ENCODE measurements around the gene MAN1B1. TPM values are rescaled to one million over a fixed set of nuclear protein-coding genes. Genes with fewer than 3 reads are reported as not detected.
A peak's percentile ranks its signal among the peaks of the same experiment; 100 is the strongest.

The MAN1B1 gene
- total RNA-seq, 1 experiment from 2014 or later = 50.9 TPM

- Histone ChIP-seq H3K4me2 (ENCODE audit: low read length) (no peak overlapping the region), H4K20me1 (ENCODE audit: insufficient read depth) (no peaks in the 10 kb centered on the region), H3K9ac (ENCODE audit: low read length) (no peak overlapping the region), H3K27me3 (ENCODE audit: insufficient read depth, low read length) (no peaks in the 10 kb centered on the region), H3K4me3 (replicated peaks in 1 of 2; ENCODE audit: low read depth in 1 of 2, low read length in 2 of 2) (no peak overlapping the region), H3K27ac (ENCODE audit: low read depth, low read length) (no peak overlapping the region), H3K4me1 (ENCODE audit: control insufficient read depth in 1 of 2, insufficient read depth in 2 of 2, low read length in 2 of 2) (peaks cover 0 to 9% of the 10 kb centered on the region in 2 experiments; a peak in 1 of 4 replicates), H3K36me3 (ENCODE audit: control insufficient read depth in 1 of 2, insufficient read depth in 2 of 2, low read length in 2 of 2) (peaks cover 8 to 51% of the 10 kb centered on the region in 2 experiments; a peak in 3 of 4 replicates), H3K9me2 (ENCODE audit: insufficient read depth) (no peaks in the 10 kb centered on the region), H3K9me3 (ENCODE audit: control insufficient read depth in 1 of 2, insufficient read depth in 1 of 2, low read depth in 1 of 2, low read length in 2 of 2) (no peaks in the 10 kb centered on the region), H3K79me2 (ENCODE audit: insufficient read depth, low read length) (peaks cover 18% of the 10 kb centered on the region), H2AFZ (ENCODE audit: low read depth, low read length, poor library complexity, severe bottlenecking) (no peak overlapping the region)
- ChIA-PET RAD21 (ENCODE audit: low non-redundant PET in 1 of 2, low total read pairs in 2 of 2, uncharacterized antibody in 2 of 2, unreplicated experiment in 2 of 2) (no interaction called here), POLR2A (no interaction called here), CTCF (interaction anchor here (0.9 kb wide), 1 partner anchor 41 kb away, joined by 4 read pairs; no protein-coding TSS in a partner anchor)
- BruUV-seq (replicated peaks) = no TSS peak
- peak; percentile 18; the same call in 1 of the 2 replicates for ATAC-seq
- intact Hi-C loops (cut with micrococcal nuclease) = no loop called here
- TF ChIP-seq POLR2AphosphoS5 (IDR thresholded peaks at IDR 0.05; ENCODE audit: low read depth, low read length) (no peak), EZH2 (IDR thresholded peaks at IDR 0.05) (no peak), YY1 (IDR thresholded peaks at IDR 0.05; ENCODE audit: extremely low read depth, insufficient replicate concordance, low read depth, low read length) (no peak), EGR1 (IDR thresholded peaks at IDR 0.05; ENCODE audit: low read depth) (no peak), POLR2A (IDR thresholded peaks at IDR 0.05; ENCODE audit: borderline replicate concordance, extremely low read depth, insufficient read depth, insufficient read length) (no peak), ZFX (IDR thresholded peaks at IDR 0.05) (no peak), JUND (IDR thresholded peaks at IDR 0.05) (no peak), TCF7L2 (IDR thresholded peaks at IDR 0.05; ENCODE audit: borderline replicate concordance, extremely low read depth, insufficient read depth, insufficient read length) (no peak), RAD21 (IDR thresholded peaks at IDR 0.05; ENCODE audit: low read depth) (no peak), CBX3 (IDR thresholded peaks at IDR 0.05; ENCODE audit: low read depth) (no peak), SRF (IDR thresholded peaks at IDR 0.05; ENCODE audit: low read depth) (no peak), SP1 (IDR thresholded peaks at IDR 0.05; ENCODE audit: low read depth) (no peak), FOSL1 (IDR thresholded peaks at IDR 0.05; ENCODE audit: low read depth) (no peak), SIN3A (IDR thresholded peaks at IDR 0.05; ENCODE audit: low read depth) (no peak), REST (IDR thresholded peaks at IDR 0.05; ENCODE audit: low read depth) (no peak), ZNF274 (IDR thresholded peaks at IDR 0.05; ENCODE audit: low read depth, low read length) (no peak), CEBPB (IDR thresholded peaks at IDR 0.05; ENCODE audit: low read depth) (no peak)
- TF ChIP-seq, protein P1, sequence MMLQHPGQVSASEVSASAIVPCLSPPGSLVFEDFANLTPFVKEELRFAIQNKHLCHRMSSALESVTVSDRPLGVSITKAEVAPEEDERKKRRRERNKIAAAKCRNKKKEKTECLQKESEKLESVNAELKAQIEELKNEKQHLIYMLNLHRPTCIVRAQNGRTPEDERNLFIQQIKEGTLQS (IDR thresholded peaks at IDR 0.05) = no peak
- TF ChIP-seq, protein P2, sequence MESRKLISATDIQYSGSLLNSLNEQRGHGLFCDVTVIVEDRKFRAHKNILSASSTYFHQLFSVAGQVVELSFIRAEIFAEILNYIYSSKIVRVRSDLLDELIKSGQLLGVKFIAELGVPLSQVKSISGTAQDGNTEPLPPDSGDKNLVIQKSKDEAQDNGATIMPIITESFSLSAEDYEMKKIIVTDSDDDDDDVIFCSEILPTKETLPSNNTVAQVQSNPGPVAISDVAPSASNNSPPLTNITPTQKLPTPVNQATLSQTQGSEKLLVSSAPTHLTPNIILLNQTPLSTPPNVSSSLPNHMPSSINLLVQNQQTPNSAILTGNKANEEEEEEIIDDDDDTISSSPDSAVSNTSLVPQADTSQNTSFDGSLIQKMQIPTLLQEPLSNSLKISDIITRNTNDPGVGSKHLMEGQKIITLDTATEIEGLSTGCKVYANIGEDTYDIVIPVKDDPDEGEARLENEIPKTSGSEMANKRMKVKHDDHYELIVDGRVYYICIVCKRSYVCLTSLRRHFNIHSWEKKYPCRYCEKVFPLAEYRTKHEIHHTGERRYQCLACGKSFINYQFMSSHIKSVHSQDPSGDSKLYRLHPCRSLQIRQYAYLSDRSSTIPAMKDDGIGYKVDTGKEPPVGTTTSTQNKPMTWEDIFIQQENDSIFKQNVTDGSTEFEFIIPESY (IDR thresholded peaks at IDR 0.05; ENCODE audit: extremely low read depth, insufficient replicate concordance, low read length) = no peak
- no peak for DNase-seq (ENCODE audit: low read depth, low spot score)
Measured at GRCh38 chr9:137108608-137109249, 21.9 kb downstream of the MAN1B1 start.

Data from HCT116 (cell line).